Lower lobe of right lung (tissue), 2 donors: Measurements from ENCODE around the gene ARMS2. TPM values are rescaled to one million over a fixed set of nuclear protein-coding genes. Genes with fewer than 3 reads are reported as not detected.

Source experiments
- ATAC-seq, 2 donors: fragments of 200-7000 bp; cut with Tn5 transposase; one replicate each; pipeline ENCODE4 v1.9.1; 2020 to 2022; ENCODE audit warnings: mild to moderate bottlenecking in 2 of 2, moderate library complexity in 2 of 2
- DNase-seq: peaks from one replicate; pipeline ENCODE4 v3.0.0-alpha.2; 2020
- H3K27ac ChIP-seq: fragments of 200-600 bp; one replicate; pipeline ENCODE4 v1.8.0; 2022
- H3K27me3 ChIP-seq: fragments of 200-600 bp; one replicate; pipeline ENCODE4 v1.8.0; 2022; ENCODE audit warnings: low read depth
- H3K36me3 ChIP-seq: fragments of 200-600 bp; one replicate; pipeline ENCODE4 v1.8.0; 2022; ENCODE audit warnings: mild to moderate bottlenecking
- H3K4me1 ChIP-seq: fragments of 200-600 bp; one replicate; pipeline ENCODE4 v1.8.0; 2022
- H3K4me3 ChIP-seq: fragments of 200-600 bp; one replicate; pipeline ENCODE4 v1.8.0; 2022; ENCODE audit warnings: mild to moderate bottlenecking
- H3K9me3 ChIP-seq: fragments of 200-600 bp; one replicate; pipeline ENCODE4 v1.8.0; 2022
- intact Hi-C: fragments of 100-400 bp; cut with DNase I; formaldehyde crosslinking; loops from one replicate; pipeline ENCODE4 v1.11.0; 2022
- total RNA-seq: library from RNA; stranded (reverse); fragmentation: NEBNext Ultra II Directional; extraction: Animal tissue kit (Norgen Biotek cat#: 25700); gene quantifications from one replicate; pipeline ENCODE4 v1.2.1, GENCODE V29; 2021
- TF ChIP-seq, protein P1 (sequence below): fragments of 200-600 bp; IDR thresholded peaks from one replicate; pipeline ENCODE4 v1.8.0; 2022; ENCODE audit warnings: antibody characterized with exemption, mild to moderate bottlenecking
- donor health status: DM: no; HTN: yes; CAD: no; lungs with severe emphysema.

Gene ARMS2
- total RNA-seq, 1 donor from 2014 or later, result not detected

- no peaks in the 10 kb centered on the region for H3K9me3 ChIP-seq
- TF ChIP-seq, protein P1, sequence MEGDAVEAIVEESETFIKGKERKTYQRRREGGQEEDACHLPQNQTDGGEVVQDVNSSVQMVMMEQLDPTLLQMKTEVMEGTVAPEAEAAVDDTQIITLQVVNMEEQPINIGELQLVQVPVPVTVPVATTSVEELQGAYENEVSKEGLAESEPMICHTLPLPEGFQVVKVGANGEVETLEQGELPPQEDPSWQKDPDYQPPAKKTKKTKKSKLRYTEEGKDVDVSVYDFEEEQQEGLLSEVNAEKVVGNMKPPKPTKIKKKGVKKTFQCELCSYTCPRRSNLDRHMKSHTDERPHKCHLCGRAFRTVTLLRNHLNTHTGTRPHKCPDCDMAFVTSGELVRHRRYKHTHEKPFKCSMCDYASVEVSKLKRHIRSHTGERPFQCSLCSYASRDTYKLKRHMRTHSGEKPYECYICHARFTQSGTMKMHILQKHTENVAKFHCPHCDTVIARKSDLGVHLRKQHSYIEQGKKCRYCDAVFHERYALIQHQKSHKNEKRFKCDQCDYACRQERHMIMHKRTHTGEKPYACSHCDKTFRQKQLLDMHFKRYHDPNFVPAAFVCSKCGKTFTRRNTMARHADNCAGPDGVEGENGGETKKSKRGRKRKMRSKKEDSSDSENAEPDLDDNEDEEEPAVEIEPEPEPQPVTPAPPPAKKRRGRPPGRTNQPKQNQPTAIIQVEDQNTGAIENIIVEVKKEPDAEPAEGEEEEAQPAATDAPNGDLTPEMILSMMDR, result no peak
- no peak overlapping the region for H3K4me3 ChIP-seq
- ATAC-seq (peak in 1 of 2 donors; percentile 6), DNase-seq (no peak)
- no peaks in the 10 kb centered on the region for H3K27me3 ChIP-seq
- H3K27ac ChIP-seq, result peak overlapping the region; percentile 1
- peaks cover 30% of the 10 kb centered on the region for H3K36me3 ChIP-seq
- intact Hi-C loops, result no loop called here
- peaks cover 42% of the 10 kb centered on the region for H3K4me1 ChIP-seq
These were observed 34.4 kb upstream of the ARMS2 start for GRCh38 chr10:122419876-122420623.

- intact Hi-C loops, result no loop called here
- ATAC-seq, result no peak
- peaks cover 31% of the 10 kb centered on the region for H3K36me3 ChIP-seq
These were observed 33.8 kb upstream of the ARMS2 start for GRCh38 chr10:122420624-122421007.

GRCh38 chr10:122421054-122421625 is 33.3 kb upstream of the ARMS2 start:
- Histone ChIP-seq H3K36me3 (peaks cover 30% of the 10 kb centered on the region), H3K27me3 (no peaks in the 10 kb centered on the region), H3K9me3 (no peaks in the 10 kb centered on the region), H3K4me3 (no peak overlapping the region), H3K4me1 (peaks cover 41% of the 10 kb centered on the region), H3K27ac (no peak overlapping the region)
- intact Hi-C loops, result no loop called here
- DNase-seq, result no peak
- ATAC-seq, result no peak
- TF ChIP-seq, protein P1, result no peak

More at GRCh38 chr10:122420624-122421007, 33.8 kb upstream of the ARMS2 start:
- Histone ChIP-seq H3K27ac (no peak overlapping the region), H3K4me3 (no peak overlapping the region), H3K9me3 (no peaks in the 10 kb centered on the region), H3K4me1 (peaks cover 42% of the 10 kb centered on the region), H3K27me3 (no peaks in the 10 kb centered on the region)
- TF ChIP-seq, protein P1, result no peak
- DNase-seq, result no peak

GRCh38 chr10:122421742-122422141 is 32.7 kb upstream of the ARMS2 start:
- Histone ChIP-seq H3K9me3 (no peaks in the 10 kb centered on the region), H3K36me3 (peaks cover 24% of the 10 kb centered on the region), H3K4me1 (peaks cover 34% of the 10 kb centered on the region), H3K27me3 (no peaks in the 10 kb centered on the region), H3K4me3 (no peak overlapping the region), H3K27ac (no peak overlapping the region)
- intact Hi-C loops, result no loop called here
- TF ChIP-seq, protein P1, result no peak
- DNase-seq, result no peak
- no peak for ATAC-seq

GRCh38 chr10:122422266-122422989 is 32.0 kb upstream of the ARMS2 start:
- no peak overlapping the region for H3K27ac ChIP-seq
- TF ChIP-seq, protein P1, result no peak
- no peaks in the 10 kb centered on the region for H3K27me3 ChIP-seq
- DNase-seq (no peak), ATAC-seq (peak in 1 of 2 donors; percentile 49)
- H3K4me3 ChIP-seq, result no peak overlapping the region
- peaks cover 30% of the 10 kb centered on the region for H3K36me3 ChIP-seq
- no peaks in the 10 kb centered on the region for H3K9me3 ChIP-seq
- intact Hi-C loops, result no loop called here
- H3K4me1 ChIP-seq, result peaks cover 33% of the 10 kb centered on the region
